Suprapubic skin (tissue), 3 donors: ENCODE data around the gene OTUB1.

Experiments
- EP300 ChIP-seq: sonication (generic); formaldehyde crosslinking; IDR thresholded peaks from one replicate; pipeline ENCODE4 v1.6.1; 2017; ENCODE audit warnings: antibody characterized with exemption
- POLR2A ChIP-seq, 2 donors: fragments of 450-650 bp; IDR thresholded peaks; one replicate each; pipeline ENCODE4 v1.6.1; 2017; ENCODE audit warnings: antibody characterized with exemption in 2 of 2, mild to moderate bottlenecking in 2 of 2, moderate library complexity in 2 of 2
- TF ChIP-seq, protein P1 (sequence below), 2 donors: fragments of 200-600 bp in 1 of 2; fragments of 450-650 bp in 1 of 2; sonication (generic) in 1 of 2; IDR thresholded peaks; one replicate each; pipeline ENCODE4 v1.5.1; 2016 to 2019; ENCODE audit warnings: antibody characterized with exemption in 2 of 2, mild to moderate bottlenecking in 1 of 2, moderate library complexity in 1 of 2

DNA sequence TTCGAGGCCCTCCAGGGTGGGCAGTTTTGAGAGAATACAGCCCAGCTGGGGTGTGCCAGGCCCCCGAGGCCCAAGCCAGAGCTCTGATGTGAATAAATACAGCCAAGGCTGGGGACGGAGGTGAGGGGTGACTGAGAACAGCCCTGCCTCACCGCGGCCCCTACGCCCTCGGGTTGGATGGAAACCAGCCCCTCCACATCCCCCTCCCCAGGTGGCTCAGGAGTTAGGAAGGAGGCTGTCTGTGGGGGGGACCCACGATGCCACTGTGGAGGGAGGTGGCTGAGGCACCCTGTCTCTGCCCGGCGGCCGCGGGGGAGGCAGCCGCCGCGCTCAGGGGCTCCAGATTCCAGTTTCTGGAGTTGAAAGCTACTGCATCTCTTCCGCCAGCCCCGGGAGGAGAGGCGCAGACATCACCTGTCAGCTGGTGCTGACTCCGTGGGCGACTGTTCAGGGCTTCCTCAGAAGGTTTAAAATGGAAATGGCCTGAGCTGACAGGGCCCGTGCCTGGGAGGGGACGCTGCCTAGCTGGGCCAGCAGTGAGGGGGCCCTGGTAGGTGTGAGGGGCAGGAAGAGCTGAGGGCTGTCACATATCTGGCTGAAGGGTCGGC lies 50.9 kb downstream of the OTUB1 start:
- TF ChIP-seq POLR2A (IDR thresholded peaks at IDR 0.05) (no peak), EP300 (no peak)
- TF ChIP-seq, protein P1, sequence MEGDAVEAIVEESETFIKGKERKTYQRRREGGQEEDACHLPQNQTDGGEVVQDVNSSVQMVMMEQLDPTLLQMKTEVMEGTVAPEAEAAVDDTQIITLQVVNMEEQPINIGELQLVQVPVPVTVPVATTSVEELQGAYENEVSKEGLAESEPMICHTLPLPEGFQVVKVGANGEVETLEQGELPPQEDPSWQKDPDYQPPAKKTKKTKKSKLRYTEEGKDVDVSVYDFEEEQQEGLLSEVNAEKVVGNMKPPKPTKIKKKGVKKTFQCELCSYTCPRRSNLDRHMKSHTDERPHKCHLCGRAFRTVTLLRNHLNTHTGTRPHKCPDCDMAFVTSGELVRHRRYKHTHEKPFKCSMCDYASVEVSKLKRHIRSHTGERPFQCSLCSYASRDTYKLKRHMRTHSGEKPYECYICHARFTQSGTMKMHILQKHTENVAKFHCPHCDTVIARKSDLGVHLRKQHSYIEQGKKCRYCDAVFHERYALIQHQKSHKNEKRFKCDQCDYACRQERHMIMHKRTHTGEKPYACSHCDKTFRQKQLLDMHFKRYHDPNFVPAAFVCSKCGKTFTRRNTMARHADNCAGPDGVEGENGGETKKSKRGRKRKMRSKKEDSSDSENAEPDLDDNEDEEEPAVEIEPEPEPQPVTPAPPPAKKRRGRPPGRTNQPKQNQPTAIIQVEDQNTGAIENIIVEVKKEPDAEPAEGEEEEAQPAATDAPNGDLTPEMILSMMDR (IDR thresholded peaks at IDR 0.05): no peak
